ENCODE data around the gene PADI3.

The PADI3 gene, protein sequence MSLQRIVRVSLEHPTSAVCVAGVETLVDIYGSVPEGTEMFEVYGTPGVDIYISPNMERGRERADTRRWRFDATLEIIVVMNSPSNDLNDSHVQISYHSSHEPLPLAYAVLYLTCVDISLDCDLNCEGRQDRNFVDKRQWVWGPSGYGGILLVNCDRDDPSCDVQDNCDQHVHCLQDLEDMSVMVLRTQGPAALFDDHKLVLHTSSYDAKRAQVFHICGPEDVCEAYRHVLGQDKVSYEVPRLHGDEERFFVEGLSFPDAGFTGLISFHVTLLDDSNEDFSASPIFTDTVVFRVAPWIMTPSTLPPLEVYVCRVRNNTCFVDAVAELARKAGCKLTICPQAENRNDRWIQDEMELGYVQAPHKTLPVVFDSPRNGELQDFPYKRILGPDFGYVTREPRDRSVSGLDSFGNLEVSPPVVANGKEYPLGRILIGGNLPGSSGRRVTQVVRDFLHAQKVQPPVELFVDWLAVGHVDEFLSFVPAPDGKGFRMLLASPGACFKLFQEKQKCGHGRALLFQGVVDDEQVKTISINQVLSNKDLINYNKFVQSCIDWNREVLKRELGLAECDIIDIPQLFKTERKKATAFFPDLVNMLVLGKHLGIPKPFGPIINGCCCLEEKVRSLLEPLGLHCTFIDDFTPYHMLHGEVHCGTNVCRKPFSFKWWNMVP

DNA sequence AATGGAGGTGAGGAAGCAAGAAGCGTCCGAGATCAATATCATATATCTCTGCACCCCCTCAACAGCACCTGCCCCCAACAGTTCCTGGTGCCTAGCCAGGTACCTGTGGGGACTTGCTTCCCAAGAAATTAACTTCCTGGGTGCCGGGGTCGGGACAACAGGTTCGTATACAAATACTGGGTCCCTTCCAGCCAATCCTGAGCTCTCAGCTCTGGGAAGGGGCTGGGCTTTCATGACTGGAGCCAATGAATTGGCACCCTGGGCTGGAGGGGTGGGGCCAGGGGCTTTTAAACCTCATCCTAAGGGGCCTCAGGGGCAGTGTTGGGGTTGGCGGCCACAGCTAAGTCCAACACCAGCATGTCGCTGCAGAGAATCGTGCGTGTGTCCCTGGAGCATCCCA, at the start of gene PADI3:
PADI3 (plus strand) TSS at position 318 of the 400 bp plus-strand sequence; CDS start at position 358, 40 bp downstream.
- no peak for DNase-seq

DNA sequence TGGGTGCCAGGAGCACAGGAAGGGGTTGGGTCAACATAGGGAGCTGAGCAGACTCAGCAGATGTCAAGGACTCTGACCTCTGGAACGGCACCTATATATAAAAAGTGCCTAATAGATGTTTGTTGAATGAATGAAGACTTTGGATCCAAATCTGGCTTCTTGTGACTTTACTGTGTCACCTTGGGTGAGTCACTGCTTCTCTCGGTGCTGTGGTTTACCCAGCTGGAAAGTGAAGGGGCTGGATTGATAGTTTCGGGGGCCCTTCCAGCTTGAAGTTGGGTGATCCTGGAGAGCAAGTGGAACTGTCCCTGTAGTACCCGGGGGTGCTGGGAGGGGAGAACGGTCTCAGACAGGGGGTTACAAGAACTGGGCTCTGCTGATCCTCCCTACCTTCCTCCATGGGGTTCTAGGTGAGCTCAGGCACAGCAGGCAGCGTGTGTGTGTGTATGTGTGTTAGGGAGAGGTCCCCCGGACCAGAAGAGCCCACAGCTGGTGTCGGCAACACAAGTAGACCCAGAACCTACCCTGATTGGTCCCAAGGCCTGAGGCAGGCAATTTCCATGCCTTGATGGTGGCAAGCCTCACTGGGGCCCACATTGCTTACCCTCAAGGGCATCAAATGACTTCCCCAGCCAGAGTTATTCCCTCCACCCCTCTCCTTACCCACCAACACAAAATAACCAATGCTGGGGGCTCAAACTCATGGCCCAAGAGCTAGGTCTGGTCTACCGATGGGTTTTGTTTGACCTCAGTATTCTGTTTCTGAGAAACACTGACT, 49.4 kb upstream of the PADI3 start:
- no peak for DNase-seq

DNA sequence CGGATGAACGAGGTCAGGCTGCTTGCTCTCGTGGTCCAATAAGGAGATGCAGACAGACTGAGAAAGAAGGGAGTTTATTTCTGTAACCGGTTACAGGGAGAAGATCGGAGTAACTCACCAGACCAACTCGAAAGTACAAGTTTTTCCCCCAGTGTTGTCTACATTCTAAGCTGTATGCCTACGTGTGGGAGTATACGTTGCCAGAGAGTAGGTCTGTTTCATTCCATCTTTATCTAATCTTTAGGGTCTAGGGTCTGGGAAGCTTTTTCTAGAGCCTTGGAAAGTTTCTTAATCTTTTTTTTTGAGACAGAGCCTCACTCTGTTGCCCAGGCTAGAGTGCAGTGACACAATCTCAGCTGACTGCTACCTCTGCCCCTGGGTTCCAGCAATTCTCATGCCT, 48.7 kb upstream of the PADI3 start:
- no peak for DNase-seq

DNA sequence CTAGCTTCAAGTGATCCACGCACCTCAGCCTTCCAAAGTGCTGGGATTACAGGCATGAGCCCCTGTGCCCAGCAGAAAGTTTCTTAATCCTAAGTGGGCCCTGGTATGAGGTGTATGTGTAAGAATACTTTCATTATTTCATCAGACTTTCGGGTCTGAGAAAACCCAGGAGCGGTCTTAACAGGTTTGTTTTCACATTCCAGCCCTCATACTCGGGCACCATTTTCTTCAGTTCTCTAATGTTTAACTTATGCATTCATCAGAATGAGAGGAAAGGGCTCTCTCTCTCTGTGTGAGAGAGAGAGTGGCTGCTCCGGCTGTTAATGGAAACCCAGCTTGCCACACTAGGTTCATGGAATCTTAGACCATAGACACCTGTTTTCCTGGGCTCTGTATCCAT, 48.1 kb upstream of the PADI3 start:
- DNase-seq, result no peak

DNA sequence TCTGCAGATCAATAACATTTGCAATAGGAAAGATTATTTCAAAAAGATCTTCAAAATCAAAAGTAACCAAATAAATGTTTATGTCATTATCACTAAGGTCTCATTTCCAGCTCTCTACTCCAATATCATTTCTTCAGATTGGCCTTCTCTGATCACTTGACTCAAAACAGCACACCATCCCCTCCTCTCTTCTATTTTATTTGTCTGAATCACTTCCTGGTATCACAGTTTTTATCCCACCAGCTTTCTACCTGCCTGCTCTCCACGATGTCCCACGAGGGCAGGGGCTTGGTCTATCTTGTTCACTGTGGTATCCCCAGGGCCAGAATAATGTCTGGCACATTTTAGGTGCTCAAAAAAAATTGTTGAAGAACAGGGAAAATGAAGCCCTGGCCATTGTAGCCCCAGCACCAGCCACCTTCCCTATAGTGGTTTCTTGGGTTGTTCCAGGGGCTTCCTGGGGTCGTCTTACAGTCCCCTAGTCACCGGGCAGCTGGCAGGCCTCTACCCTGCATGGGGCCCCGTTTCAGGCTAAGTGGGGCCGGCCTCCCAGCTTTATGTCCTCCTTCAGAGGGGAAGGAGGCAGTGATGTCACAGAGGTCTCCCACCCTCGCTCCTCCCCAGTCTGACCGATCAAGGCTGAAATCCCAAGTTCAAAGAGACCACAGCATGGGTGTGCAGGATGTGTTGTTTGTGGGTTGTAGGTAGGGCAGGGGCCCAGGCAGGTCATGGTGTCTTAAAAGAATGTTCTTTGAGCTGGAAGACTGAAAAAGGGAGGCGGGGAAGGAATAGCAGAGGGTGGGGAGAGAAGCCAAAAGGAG, 47.5 kb upstream of the PADI3 start:
- no peak for DNase-seq

DNA sequence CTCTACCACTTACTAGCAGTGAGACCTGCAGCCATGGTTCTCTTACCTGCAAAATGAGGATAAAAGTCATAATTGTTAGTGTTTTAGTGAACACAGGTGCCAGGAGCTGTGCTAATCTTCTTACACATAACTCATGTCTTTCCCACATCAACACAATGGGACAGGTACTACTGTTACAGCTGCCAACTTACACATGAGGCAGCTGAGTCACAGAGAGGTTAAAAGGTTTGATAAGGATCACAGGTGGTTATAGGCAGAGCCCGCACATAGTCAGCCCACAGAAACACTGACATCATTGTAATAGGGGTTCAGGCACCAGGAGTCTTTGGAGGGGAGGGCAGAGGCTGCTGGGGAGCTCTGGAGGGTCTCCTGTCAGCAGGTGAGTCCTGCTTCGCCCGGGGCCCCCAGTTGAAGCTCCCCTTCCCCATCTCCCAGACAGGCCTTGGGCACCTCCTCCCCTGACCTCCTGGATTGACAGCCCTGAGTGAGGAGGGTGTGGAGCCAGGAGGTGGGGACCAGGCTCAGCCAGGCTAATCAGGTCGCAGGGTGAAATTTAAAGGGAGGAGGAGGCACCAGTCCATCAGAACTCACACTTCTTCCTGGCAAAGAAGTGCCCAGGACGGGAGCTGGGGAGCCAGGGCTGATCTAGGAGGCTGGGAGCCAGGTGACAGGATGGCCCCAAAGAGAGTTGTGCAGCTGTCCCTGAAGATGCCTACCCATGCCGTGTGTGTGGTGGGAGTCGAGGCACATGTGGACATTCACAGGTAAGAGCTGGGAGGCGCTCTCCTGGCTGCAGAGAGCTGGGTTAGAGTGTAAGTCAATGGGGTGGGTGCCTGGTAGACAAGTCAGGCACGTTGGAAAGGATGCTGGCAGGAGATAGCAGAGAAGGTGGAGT, 44.1 kb upstream of the PADI3 start, which contains the start of gene PADI1:
PADI1 (plus strand) TSS at position 583 of the 895 bp plus-strand sequence; CDS start at position 673, 90 bp downstream.
- no peak for DNase-seq

DNA sequence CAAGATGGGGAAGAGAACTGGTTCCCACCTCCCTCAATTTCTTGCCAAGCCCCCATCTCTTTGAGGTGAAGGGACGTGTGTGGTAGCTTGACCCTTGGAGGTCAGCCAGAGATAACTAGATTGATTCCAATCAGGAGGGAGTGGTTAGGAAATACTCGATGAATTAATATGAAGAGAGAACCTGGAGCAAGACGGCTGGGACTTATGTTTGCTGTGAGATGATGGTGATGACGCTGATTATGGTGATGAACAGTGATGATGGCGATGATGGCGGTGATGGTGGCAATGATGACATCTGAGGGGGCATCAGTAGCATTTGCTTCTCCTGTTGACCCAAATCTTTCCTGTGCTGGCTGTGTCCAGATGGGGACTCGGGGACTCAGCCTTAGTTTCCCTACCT, 43.2 kb upstream of the PADI3 start:
- no peak for DNase-seq

DNA sequence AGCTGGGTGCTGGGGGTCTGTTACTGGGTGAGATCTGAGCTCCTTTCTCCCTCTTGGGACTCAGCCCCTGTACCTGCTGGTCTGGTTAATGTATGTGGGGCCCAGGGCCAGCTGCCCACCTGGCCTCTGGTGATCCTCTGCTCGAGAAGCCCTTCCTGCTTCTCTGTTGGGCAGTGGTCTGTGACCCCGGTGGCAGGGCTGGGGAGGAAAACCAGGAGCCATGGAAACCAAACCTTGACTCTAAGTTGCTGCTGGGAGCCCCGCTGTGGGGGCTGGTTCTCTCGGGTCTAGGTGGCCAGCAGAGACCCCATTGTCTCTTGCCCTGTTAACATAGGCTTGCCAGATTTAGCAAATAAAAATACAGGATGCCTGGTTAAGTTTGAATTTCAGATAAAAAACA, 42.7 kb upstream of the PADI3 start:
- no peak for DNase-seq

DNA sequence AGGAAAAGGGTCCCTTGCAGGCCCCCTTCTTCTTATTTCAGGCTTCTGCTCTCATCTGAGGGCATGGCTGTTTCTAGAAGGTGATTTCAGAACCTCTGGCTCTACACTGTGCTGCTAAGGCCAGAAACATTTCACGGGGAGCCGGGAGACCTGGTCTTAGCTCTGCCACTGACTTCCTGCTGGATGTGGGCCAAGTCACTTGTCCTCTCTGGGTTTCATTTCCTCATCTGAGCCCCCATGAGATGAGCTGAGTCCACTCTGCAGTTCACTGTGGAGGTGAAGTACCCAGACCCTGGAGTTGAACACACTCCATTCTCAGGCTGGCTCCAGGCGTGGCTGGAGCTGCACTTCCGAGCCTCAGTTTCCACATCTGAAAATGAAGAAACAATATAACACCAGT, 41.9 kb upstream of the PADI3 start:
- DNase-seq, result no peak

DNA sequence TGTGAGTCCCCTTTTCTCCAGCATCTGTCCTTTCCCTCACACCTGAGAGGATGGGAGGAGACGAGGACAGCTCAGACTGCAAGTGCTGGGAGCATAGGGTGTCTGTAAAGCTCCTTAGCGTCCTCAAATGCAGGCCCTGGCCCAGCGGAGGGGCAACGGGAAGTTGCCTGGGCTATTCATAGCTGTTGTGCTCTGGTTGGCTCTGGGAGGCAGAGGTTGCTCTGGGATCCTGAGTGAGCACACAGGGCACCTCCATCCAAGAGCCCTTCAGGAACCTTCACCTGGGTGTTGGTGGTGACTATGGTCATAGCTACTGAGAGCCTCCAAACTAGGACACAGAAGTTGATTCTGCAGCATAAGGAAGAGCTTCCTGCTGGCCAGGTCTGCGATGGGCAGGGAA, 41.4 kb upstream of the PADI3 start:
- DNase-seq, result no peak

DNA sequence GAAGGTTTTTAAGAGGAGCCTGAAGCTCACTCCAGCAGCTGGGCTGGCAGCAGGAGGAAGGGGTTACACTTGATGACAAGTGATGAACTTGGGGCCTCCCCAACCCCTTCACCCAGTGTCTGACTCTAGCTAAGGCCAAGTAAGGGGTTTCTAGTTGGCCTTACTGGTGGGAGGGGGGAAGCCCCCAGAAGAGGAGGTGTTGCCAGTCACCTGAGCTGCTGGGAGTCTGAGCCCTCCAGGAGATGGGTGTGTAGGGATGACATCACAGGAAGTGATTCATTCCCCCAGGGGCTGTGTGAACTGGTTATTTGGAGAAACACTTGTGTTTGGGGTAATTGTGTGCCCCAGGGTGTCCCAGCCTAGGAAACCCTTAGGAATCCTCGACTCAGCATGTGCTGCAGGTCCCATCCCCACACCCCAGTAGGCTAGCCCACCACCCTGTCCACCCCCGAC, 40.9 kb upstream of the PADI3 start:
- peak in 1 of 4 experiments; percentile 8 for DNase-seq

DNA sequence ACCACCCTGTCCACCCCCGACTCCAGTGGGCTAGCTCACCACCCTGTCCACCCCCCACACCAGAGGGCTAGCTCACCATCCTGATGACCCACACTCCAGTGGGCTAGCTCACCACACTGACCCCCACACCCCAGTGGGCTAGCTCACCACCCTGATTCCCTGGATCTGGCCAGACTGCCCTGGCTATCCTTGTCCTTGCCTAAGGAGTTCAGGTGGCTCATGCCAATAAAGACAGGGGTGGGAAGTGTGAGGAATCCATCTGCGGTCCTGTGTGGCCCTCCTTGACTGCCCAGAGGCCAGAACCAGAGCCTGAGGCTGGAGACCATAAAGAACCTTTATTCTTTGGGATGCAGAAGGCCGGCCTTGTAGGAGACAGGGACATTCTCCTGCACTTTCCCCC, 40.4 kb upstream of the PADI3 start:
- DNase-seq, result no peak

DNA sequence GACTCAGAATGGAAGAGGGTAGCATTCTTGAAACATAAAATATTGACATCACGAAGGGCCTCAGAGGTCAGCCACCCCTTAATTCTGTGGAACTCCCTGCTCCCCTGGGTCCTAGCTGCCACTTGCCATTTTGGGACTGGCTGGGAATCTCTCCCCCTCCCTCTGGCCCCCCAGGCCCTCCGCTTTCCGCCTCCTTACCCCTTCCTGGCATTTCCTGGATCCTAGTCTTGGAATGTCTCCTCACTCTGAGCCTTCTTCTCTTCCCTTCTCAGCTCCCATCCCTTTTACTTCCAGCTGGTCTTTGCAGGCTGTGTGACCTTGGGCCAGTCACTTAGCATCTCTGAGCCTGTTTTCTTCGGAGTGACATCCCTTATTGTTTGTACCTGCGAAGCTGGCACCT, 39.5 kb upstream of the PADI3 start:
- DNase-seq, result no peak

DNA sequence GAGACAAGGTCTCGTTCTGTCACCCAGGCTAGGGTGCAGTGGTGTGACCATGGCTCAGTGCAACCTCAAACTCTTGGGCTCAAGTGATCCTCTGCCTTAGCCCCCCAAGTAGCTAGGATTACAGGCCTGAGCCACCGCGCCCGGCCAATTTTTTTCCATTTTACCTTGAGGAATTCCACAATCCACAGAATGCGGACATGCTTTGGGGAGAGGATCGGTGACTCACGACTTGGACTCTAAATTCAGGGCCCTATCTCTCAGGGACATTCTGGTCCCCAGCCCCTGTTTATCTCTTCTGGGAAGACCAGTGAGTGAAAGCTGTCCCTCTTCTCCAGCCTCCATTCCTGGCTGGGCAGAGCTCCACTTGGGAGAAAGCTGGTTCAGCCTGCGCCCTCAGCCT, 38.7 kb upstream of the PADI3 start:
- no peak for DNase-seq

DNA sequence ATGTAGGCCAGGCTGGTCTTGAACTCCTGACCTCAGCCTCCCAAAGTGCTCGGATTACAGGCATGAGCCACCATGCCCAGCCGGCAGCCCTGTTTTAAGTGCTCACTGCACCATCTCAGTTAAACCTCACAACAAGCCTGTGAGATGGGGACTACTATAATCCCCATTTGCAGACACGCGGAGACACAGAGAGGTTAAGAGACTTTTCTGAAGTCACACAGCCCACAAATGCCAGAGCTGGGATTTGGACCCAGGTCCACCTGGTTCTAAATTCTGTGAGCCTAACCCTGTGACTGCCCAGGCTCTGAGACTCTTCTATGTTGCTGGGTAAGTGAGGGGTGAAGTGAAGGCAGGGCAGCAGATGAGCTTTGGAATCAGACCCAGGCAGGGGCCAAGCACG, 37.5 kb upstream of the PADI3 start:
- DNase-seq, result no peak

DNA sequence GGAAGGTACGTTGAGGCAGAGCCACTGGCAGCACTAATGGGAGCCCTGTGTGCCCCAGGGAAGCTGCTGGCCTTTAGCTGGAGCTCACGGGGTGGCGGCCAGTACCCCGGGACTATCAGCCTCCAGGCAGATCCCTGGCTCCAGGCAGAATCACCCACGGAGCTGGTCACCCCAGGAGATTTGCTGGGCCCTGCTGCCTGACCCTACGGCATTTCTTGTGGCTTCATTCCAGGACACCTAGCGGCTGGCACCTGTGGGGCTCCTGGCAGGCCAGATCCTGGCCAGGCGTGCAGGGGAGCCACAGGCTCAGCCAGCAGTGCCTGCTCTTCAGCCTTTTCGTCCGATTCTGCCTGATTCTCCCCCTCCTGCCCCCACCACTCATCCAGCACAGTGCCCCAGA, 36.9 kb upstream of the PADI3 start:
- DNase-seq, result no peak

DNA sequence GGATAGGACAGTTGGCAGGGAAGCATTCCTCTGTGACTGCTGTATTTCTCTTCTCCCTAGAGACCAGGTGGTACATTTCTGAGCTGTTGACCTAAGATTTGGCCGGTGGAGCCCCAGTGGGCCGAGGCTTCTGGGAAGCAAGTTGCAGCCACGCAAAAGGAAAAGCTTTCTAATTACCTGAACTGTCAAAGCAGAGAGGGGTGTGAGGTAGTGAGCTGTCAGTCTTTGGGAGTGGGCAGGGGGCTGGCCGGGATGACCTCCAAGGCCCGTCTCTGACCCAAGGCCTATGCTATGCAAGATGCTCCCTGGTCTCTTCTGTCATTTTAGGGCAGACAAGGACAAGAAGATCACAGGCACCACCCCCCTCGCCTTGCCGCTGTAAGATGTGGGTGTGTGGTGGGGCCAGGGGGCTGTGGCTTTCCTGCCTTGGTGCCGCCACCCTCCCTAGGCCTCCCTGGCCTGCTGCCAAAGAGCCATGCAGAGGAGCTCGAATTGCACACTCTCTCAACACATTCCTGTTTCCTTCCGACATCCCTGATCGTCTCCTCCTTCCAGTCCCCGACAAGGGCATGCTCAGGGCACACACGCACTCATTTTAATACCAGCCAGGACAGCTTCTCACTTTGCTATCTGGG, 36.3 kb upstream of the PADI3 start:
- peak in 3 of 4 experiments; percentile 9 to 60 (median 59) for DNase-seq

DNA sequence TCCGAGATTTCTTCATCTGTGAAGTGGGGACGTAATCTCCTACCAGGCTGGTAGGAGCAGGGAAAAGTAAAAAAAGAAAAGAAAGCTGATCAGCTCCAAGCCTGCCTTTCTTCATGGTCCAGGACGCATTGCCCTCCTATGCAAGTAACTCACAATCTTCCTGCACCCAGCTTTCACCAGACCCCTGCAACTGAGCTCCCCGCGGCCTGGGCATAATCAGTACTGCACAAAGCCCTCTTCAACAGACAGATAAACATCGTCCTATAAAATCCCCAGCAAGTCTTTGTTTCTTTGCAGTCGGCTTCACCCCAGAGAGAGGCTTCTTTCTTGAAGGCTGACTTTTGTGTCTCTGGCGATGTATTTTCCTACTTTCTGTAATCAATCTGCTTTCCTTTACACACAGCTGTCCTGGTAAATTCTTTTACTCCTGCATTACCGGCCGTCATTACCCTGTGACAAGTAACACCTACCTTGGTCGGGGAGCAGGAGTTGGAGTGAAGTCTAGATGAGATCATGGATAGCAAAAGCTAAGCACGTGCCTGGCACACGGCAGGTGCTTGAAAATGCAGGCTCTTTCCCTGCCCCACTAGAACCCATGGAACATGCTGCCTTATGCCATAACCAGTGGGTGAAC, 35.6 kb upstream of the PADI3 start:
- no peak for DNase-seq

DNA sequence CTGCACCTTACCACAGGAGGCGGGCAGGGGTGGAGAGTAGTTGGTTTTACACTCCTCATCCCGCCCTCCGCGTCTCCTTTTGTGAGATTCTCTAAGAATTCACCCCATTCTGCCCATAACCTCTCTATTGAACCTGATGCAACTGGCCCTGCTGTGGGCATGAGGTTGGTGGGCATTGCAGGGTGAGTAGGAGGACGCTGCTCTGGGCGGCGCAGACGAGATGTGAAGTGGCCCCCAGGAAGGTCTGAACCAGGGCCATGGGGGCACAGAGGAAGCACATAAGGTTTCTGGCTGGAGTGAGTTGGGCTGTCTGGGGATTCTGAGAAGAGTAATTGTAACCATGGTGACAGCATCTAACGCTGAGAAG, 35.1 kb upstream of the PADI3 start:
- DNase-seq, result no peak

DNA sequence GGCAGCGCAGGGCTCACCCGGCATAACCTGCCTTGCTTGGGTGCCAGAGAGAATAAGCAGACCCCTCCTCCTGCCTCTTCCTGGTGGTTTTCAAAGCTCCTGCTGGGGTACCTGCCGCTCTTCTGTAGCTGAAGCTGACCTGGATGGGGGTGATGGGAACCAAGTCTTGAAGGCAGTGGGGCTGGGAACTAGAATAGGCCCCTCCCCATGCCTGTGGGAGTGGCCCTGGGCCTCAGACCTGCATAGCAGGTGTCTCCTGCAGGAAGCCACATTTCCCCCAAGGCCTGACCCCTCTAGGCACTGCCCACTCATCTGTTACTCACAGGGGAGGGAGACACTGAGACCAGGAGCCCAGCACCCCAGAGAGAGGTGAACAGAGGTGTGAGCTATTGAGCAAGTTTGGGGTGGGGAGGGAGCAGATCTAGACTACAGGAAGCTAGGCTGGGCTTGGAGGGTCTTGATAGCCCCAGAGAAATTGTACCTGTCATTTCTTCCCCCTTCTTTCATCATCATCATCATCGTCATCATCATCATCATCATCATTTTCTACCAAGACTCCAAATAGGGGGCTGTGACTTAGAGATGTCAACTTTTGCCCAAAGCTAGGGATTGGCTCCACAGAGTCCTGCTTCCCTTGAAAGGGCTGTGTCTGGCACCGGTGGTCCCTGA, 33.9 kb upstream of the PADI3 start:
- no peak for DNase-seq

Measured in activated naive CD4-positive, alpha-beta T cell (primary cell).